Memory B cell (primary cell): ENCODE results near the gene PAQR6.
"Not testable (repeated sequence)": the region's sequence is repeated elsewhere in the genome, so short reads cannot be mapped to it uniquely, and the experiment has no call there.

Source experiments
- ATAC-seq: fragments of 150-1000 bp; cut with Tn5 transposase; 2 replicates; pipeline ENCODE4 v1.10.0; 2021; ENCODE audit warnings: low read depth, mild to moderate bottlenecking, moderate library complexity
- DNase-seq, 2 donors: peaks; one replicate each; pipeline ENCODE4 v3.0.0; 2022; ENCODE audit warnings: low spot score in 2 of 2
- H3K27ac Mint-ChIP-seq: one replicate; pipeline ENCODE4 v1.8.0; 2022; ENCODE audit warnings: mild to moderate bottlenecking, moderate library complexity, mixed read lengths
- H3K27me3 Mint-ChIP-seq: one replicate; pipeline ENCODE4 v1.8.0; 2022; ENCODE audit warnings: mixed read lengths
- H3K36me3 Mint-ChIP-seq: one replicate; pipeline ENCODE4 v1.8.0; 2022; ENCODE audit warnings: mild to moderate bottlenecking, mixed read lengths
- H3K4me1 Mint-ChIP-seq: one replicate; pipeline ENCODE4 v1.8.0; 2022; ENCODE audit warnings: mixed read lengths
- H3K4me3 Mint-ChIP-seq: one replicate; pipeline ENCODE4 v1.8.0; 2022; ENCODE audit warnings: mild to moderate bottlenecking, moderate library complexity, mixed read lengths
- H3K9me3 Mint-ChIP-seq: one replicate; pipeline ENCODE4 v1.8.0; 2022; ENCODE audit warnings: mixed read lengths

PAQR6 gene

GRCh38 chr1:156233426-156234127 lies 14.3 kb downstream of the PAQR6 start:
- DNase-seq (no peak), ATAC-seq (no peak)
- no peak overlapping the region for H3K4me3 Mint-ChIP-seq
- no peaks in the 10 kb centered on the region for H3K9me3 Mint-ChIP-seq
- H3K36me3 Mint-ChIP-seq = peaks cover 29% of the 10 kb centered on the region
- H3K27me3 Mint-ChIP-seq = no peaks in the 10 kb centered on the region
- H3K4me1 Mint-ChIP-seq = no peaks in the 10 kb centered on the region
- no peak overlapping the region for H3K27ac Mint-ChIP-seq

- H3K27me3 Mint-ChIP-seq = no peaks in the 10 kb centered on the region
- peaks cover 31% of the 10 kb centered on the region for H3K36me3 Mint-ChIP-seq
- H3K27ac Mint-ChIP-seq = no peak overlapping the region
- ATAC-seq (no peak), DNase-seq (no peak)
- no peaks in the 10 kb centered on the region for H3K4me1 Mint-ChIP-seq
- no peak overlapping the region for H3K4me3 Mint-ChIP-seq
- no peaks in the 10 kb centered on the region for H3K9me3 Mint-ChIP-seq
These were observed 15.5 kb downstream of the PAQR6 start for GRCh38 chr1:156232201-156232894.

- Mint-ChIP-seq H3K9me3 (no peaks in the 10 kb centered on the region), H3K27me3 (no peaks in the 10 kb centered on the region), H3K36me3 (peaks cover 24% of the 10 kb centered on the region), H3K27ac (no peak overlapping the region), H3K4me1 (peaks cover under 1% of the 10 kb centered on the region), H3K4me3 (no peak overlapping the region)
- ATAC-seq = no peak
- no peak for DNase-seq
These were observed 17.4 kb downstream of the PAQR6 start for GRCh38 chr1:156230473-156230837.

DNA sequence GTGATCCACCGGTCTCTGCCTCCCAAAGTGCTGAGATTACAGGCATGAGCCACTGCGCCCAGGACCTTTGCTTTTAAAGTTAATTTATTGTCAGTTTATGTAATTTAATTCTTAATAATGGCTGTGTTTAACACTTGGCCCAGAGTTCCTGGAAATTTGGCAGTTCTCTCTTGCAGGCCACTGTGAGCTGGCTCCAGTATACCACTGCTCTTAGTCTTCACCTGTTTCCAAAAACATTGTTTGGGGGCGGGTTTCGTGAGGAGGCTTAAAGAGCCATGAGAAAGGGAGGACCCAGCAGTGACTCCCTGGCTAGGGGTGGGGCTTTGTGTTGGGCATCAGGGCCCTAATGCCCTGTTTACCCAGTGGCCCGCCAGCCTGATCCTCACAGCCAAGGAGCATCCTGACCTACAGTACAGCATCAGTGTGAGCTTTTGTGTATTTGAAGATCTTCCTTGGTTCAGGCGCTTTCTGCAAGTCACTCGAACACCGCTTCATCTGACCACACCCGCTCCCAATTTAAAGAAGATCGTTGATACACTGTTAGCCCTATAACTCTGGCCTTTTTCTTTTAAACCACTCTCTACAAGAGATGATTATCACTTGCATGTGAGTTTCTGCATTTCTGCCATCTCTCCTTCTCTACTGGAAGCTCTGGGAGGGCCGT lies 17.9 kb downstream of the PAQR6 start:
- no peak overlapping the region for H3K4me3 Mint-ChIP-seq
- peaks cover 26% of the 10 kb centered on the region for H3K36me3 Mint-ChIP-seq
- H3K27ac Mint-ChIP-seq = no peak overlapping the region
- ATAC-seq = no peak
- no peaks in the 10 kb centered on the region for H3K9me3 Mint-ChIP-seq
- peaks cover 3% of the 10 kb centered on the region for H3K4me1 Mint-ChIP-seq
- H3K27me3 Mint-ChIP-seq = no peaks in the 10 kb centered on the region
- no peak for DNase-seq

GRCh38 chr1:156228501-156228900 lies 19.4 kb downstream of the PAQR6 start:
- Mint-ChIP-seq H3K27me3 (no peaks in the 10 kb centered on the region), H3K4me3 (no peak overlapping the region), H3K36me3 (peaks cover 24% of the 10 kb centered on the region), H3K4me1 (peaks cover 3% of the 10 kb centered on the region), H3K27ac (no peak overlapping the region), H3K9me3 (no peaks in the 10 kb centered on the region)
- DNase-seq (no peak), ATAC-seq (no peak)

- ATAC-seq = no peak
- H3K9me3 Mint-ChIP-seq = no peaks in the 10 kb centered on the region
- no peak overlapping the region for H3K4me3 Mint-ChIP-seq
- H3K27me3 Mint-ChIP-seq = no peaks in the 10 kb centered on the region
- peaks cover 5% of the 10 kb centered on the region for H3K4me1 Mint-ChIP-seq
- peaks cover 33% of the 10 kb centered on the region for H3K36me3 Mint-ChIP-seq
- no peak for DNase-seq
- H3K27ac Mint-ChIP-seq = no peak overlapping the region
These were observed 21.1 kb downstream of the PAQR6 start for GRCh38 chr1:156226782-156227181.

- Mint-ChIP-seq H3K4me1 (peaks cover 9% of the 10 kb centered on the region), H3K36me3 (peaks cover 40% of the 10 kb centered on the region), H3K9me3 (no peaks in the 10 kb centered on the region), H3K27ac (no peak overlapping the region), H3K27me3 (no peaks in the 10 kb centered on the region), H3K4me3 (no peak overlapping the region)
- DNase-seq (no peak), ATAC-seq (no peak)
These were observed 21.7 kb downstream of the PAQR6 start for GRCh38 chr1:156226116-156226538.

DNA sequence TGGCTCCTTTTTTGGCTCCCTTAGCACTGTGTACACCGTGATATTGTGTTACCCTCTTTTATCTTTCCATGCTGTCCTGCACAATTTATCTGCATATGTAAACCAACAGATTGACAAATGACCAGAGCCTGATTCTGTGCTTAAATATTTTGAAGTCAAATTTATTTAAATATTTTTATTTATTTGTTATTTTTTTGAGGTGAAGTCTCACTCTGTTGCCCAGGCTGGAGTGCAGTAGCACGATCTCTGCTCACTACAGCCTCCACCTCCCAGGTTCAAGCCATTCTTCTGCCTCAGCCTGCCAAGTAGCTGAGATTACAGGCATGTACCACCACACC lies 22.2 kb downstream of the PAQR6 start:
- ATAC-seq = no peak
- peaks cover 10% of the 10 kb centered on the region for H3K4me1 Mint-ChIP-seq

GRCh38 chr1:156221986-156222692 lies 25.7 kb downstream of the PAQR6 start:
- DNase-seq (no peak), ATAC-seq (no peak)
- H3K36me3 Mint-ChIP-seq = peaks cover 34% of the 10 kb centered on the region
- H3K27ac Mint-ChIP-seq = no peak overlapping the region
- H3K4me1 Mint-ChIP-seq = peaks cover 18% of the 10 kb centered on the region
- no peaks in the 10 kb centered on the region for H3K9me3 Mint-ChIP-seq
- H3K4me3 Mint-ChIP-seq = no peak overlapping the region
- H3K27me3 Mint-ChIP-seq = no peaks in the 10 kb centered on the region

More for the DNA sequence above, 22.2 kb downstream of the PAQR6 start:
- H3K4me3 Mint-ChIP-seq = no peak overlapping the region
- H3K27me3 Mint-ChIP-seq = no peaks in the 10 kb centered on the region
- peaks cover 43% of the 10 kb centered on the region for H3K36me3 Mint-ChIP-seq
- no peak overlapping the region for H3K27ac Mint-ChIP-seq
- DNase-seq = no peak
- H3K9me3 Mint-ChIP-seq = no peaks in the 10 kb centered on the region

- Mint-ChIP-seq H3K9me3 (no peaks in the 10 kb centered on the region), H3K27ac (no peak overlapping the region), H3K4me3 (no peak overlapping the region), H3K36me3 (peaks cover 27% of the 10 kb centered on the region), H3K27me3 (no peaks in the 10 kb centered on the region), H3K4me1 (peaks cover 16% of the 10 kb centered on the region)
- DNase-seq = no peak
- ATAC-seq = no peak
These were observed 27.6 kb downstream of the PAQR6 start for GRCh38 chr1:156220226-156220625.

- H3K4me3 Mint-ChIP-seq = no peak overlapping the region
- peaks cover 19% of the 10 kb centered on the region for H3K4me1 Mint-ChIP-seq
- H3K36me3 Mint-ChIP-seq = peaks cover 21% of the 10 kb centered on the region
- DNase-seq = no peak
- H3K27ac Mint-ChIP-seq = no peak overlapping the region
- H3K27me3 Mint-ChIP-seq = no peaks in the 10 kb centered on the region
- no peaks in the 10 kb centered on the region for H3K9me3 Mint-ChIP-seq
- ATAC-seq = no peak
These were observed 30.0 kb downstream of the PAQR6 start for GRCh38 chr1:156217871-156218270.

DNA sequence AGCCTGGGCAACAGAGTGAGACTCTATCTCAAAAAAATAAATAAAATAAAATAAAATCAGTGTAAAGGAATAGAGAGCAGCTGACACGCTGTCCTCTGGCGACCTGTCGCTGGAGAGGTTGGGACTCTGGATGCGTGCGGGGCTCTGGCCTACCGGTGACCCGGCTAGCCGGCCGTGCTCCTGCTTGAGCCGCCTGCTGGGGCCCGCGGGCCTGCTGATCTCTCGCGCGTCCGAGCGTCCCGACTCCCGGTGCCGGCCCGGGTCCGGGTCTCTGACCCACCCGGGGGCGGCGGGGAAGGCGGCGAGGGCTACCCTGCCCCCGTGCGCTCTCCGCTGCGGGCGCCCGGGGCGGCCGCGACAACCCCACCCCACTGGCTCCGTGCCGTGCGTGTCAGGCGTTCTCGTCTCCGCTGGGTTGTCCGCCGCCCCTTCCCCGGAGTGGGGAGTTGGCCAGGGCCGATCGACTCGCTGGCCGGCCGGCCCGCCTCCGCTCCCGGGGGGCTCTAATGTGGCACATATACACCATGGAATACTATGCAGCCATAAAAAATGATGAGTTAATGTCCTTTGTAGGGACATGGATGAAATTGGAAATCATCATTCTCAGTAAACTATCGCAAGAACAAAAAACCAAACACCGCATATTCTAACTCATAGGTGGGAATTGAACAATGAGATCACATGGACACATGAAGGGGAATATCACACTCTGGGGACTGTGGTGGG lies 31.3 kb downstream of the PAQR6 start:
- ATAC-seq, DNase-seq, H3K27me3 Mint-ChIP-seq, H3K4me3 Mint-ChIP-seq, H3K27ac Mint-ChIP-seq, H3K9me3 Mint-ChIP-seq: not testable (repeated sequence)
- Mint-ChIP-seq H3K4me1 (peaks cover 18% of the 10 kb centered on the region), H3K36me3 (peaks cover 15% of the 10 kb centered on the region)

DNA sequence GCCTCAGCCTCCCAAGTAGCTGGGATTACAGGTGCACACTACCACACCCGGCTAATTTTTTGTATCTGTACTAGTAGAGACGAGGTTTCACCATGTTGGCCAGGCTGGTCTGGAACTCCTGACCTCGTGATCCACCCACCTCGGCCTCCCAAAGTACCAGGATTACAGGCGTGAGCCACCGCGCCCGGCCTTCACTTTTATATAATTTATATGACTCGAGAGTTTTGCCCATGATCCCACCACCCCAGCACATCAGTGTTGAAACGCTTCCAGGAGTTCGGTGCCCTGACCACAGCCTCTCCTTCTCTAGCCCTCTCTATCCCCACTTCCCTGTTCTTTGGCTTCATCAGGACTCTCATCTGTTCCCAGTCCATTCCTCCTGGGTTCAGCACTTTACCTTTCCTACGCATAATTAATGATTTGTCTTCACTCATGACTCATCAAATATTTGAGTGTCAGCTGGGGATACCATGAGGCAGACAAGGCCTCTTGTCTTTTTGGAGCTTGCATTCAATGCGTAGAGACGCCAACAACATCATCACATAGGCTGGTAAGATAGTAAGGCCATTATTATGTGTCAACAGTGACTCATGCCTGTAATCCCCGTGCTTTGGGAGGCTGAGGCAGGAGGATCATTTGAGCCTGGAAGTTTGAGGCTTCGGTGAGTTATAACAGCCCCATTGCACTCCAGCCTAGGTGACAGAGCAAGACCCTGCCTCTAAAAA lies 33.7 kb downstream of the PAQR6 start:
- Mint-ChIP-seq H3K27ac (peak overlapping the region; percentile 50), H3K27me3 (no peaks in the 10 kb centered on the region), H3K9me3 (no peaks in the 10 kb centered on the region), H3K36me3 (peaks cover 5% of the 10 kb centered on the region), H3K4me1 (peaks cover 11% of the 10 kb centered on the region), H3K4me3 (peak overlapping the region; percentile 82)
- DNase-seq = no peak
- ATAC-seq = no peak
